Mucosa of rectum (tissue), 2 donors: ENCODE data around the gene BTN1A1.

ENCODE experiments used
- H3K27ac ChIP-seq, 2 donors: one replicate each; pipeline ENCODE4 v1.7.0; 2013; ENCODE audit warnings: inconsistent platforms in 2 of 2, low read depth in 2 of 2, low read length in 2 of 2
- H3K27me3 ChIP-seq, 2 donors: one replicate each; pipeline ENCODE4 v1.7.0; 2013; ENCODE audit warnings: low read length in 2 of 2; ENCODE audit not compliant: control insufficient read depth in 2 of 2, insufficient read depth in 2 of 2
- H3K36me3 ChIP-seq, 2 donors: one replicate each; pipeline ENCODE4 v1.7.0; 2013; ENCODE audit warnings: low read length in 2 of 2; ENCODE audit not compliant: control insufficient read depth in 2 of 2, insufficient read depth in 2 of 2
- H3K4me1 ChIP-seq, 2 donors: one replicate each; pipeline ENCODE4 v1.7.0; 2013; ENCODE audit warnings: low read length in 2 of 2, mild to moderate bottlenecking in 1 of 2; ENCODE audit not compliant: control insufficient read depth in 2 of 2, insufficient read depth in 2 of 2
- H3K4me3 ChIP-seq, 2 donors: one replicate each; pipeline ENCODE4 v1.7.0; 2013; ENCODE audit warnings: low read length in 2 of 2
- H3K9ac ChIP-seq, 2 donors: one replicate each; pipeline ENCODE4 v1.7.0; 2013; ENCODE audit warnings: low read length in 2 of 2, low read depth in 1 of 2, mild to moderate bottlenecking in 1 of 2
- H3K9me3 ChIP-seq, 2 donors: one replicate each; pipeline ENCODE4 v1.7.0; 2013; ENCODE audit warnings: low read length in 2 of 2; ENCODE audit not compliant: control insufficient read depth in 2 of 2
- donor health status: healthy.
- donor health status: Normal muscosa, but diverticular disease.

Gene BTN1A1

GRCh38 chr6:26475823-26476729 lies 24.0 kb upstream of the BTN1A1 start:
- Histone ChIP-seq H3K9ac (no peak overlapping the region), H3K9me3 (no peaks in the 10 kb centered on the region), H3K4me3 (no peak overlapping the region), H3K27ac (peak overlapping the region; percentile 17 to 40), H3K27me3 (no peaks in the 10 kb centered on the region), H3K4me1 (peaks cover 16 to 19% of the 10 kb centered on the region in 2 donors), H3K36me3 (no peaks in the 10 kb centered on the region)

GRCh38 chr6:26476896-26477295 lies 23.2 kb upstream of the BTN1A1 start:
- Histone ChIP-seq H3K9me3 (no peaks in the 10 kb centered on the region), H3K27ac (peak overlapping the region; percentile 17 to 34), H3K4me3 (no peak overlapping the region), H3K27me3 (no peaks in the 10 kb centered on the region), H3K4me1 (peaks cover 16 to 19% of the 10 kb centered on the region in 2 donors), H3K36me3 (no peaks in the 10 kb centered on the region), H3K9ac (no peak overlapping the region)

GRCh38 chr6:26477426-26477825 lies 22.7 kb upstream of the BTN1A1 start:
- Histone ChIP-seq H3K4me3 (no peak overlapping the region), H3K36me3 (no peaks in the 10 kb centered on the region), H3K9ac (no peak overlapping the region), H3K27me3 (no peaks in the 10 kb centered on the region), H3K27ac (peak overlapping the region; percentile 10 to 40), H3K9me3 (no peaks in the 10 kb centered on the region), H3K4me1 (peaks cover 16 to 19% of the 10 kb centered on the region in 2 donors)

- H3K27me3 ChIP-seq, result no peaks in the 10 kb centered on the region
- no peaks in the 10 kb centered on the region for H3K36me3 ChIP-seq
- no peak overlapping the region for H3K9ac ChIP-seq
- peaks cover 12 to 14% of the 10 kb centered on the region in 2 donors for H3K4me1 ChIP-seq
- no peaks in the 10 kb centered on the region for H3K9me3 ChIP-seq
- H3K4me3 ChIP-seq, result no peak overlapping the region
- peak overlapping the region; percentile 10 to 40 for H3K27ac ChIP-seq
These were observed 21.8 kb upstream of the BTN1A1 start for GRCh38 chr6:26478100-26478984.

- no peak overlapping the region for H3K27ac ChIP-seq
- H3K36me3 ChIP-seq, result no peaks in the 10 kb centered on the region
- H3K4me3 ChIP-seq, result no peak overlapping the region
- peaks cover 12 to 14% of the 10 kb centered on the region in 2 donors for H3K4me1 ChIP-seq
- no peaks in the 10 kb centered on the region for H3K27me3 ChIP-seq
- no peaks in the 10 kb centered on the region for H3K9me3 ChIP-seq
- no peak overlapping the region for H3K9ac ChIP-seq
These were observed 21.2 kb upstream of the BTN1A1 start for GRCh38 chr6:26478985-26479278.

- no peak overlapping the region for H3K9ac ChIP-seq
- H3K27ac ChIP-seq, result no peak overlapping the region
- no peaks in the 10 kb centered on the region for H3K27me3 ChIP-seq
- no peaks in the 10 kb centered on the region for H3K9me3 ChIP-seq
- H3K4me1 ChIP-seq, result no peaks in the 10 kb centered on the region
- H3K4me3 ChIP-seq, result no peak overlapping the region
- no peaks in the 10 kb centered on the region for H3K36me3 ChIP-seq
These were observed 17.8 kb upstream of the BTN1A1 start for GRCh38 chr6:26482338-26482737.

- Histone ChIP-seq H3K4me1 (no peaks in the 10 kb centered on the region), H3K4me3 (no peak overlapping the region), H3K27me3 (no peaks in the 10 kb centered on the region), H3K9ac (no peak overlapping the region), H3K36me3 (no peaks in the 10 kb centered on the region), H3K27ac (no peak overlapping the region), H3K9me3 (peaks cover 0 to 2% of the 10 kb centered on the region in 2 donors)
These were observed 16.4 kb upstream of the BTN1A1 start for GRCh38 chr6:26483727-26484126.

GRCh38 chr6:26484161-26484560 lies 15.9 kb upstream of the BTN1A1 start:
- Histone ChIP-seq H3K9me3 (peaks cover 0 to 2% of the 10 kb centered on the region in 2 donors), H3K4me3 (no peak overlapping the region), H3K27ac (no peak overlapping the region), H3K4me1 (no peaks in the 10 kb centered on the region), H3K9ac (no peak overlapping the region), H3K27me3 (no peaks in the 10 kb centered on the region), H3K36me3 (no peaks in the 10 kb centered on the region)

GRCh38 chr6:26485112-26485780 lies 14.9 kb upstream of the BTN1A1 start:
- Histone ChIP-seq H3K9me3 (peaks cover 0 to 2% of the 10 kb centered on the region in 2 donors), H3K27ac (no peak overlapping the region), H3K9ac (no peak overlapping the region), H3K27me3 (no peaks in the 10 kb centered on the region), H3K4me1 (no peaks in the 10 kb centered on the region), H3K36me3 (no peaks in the 10 kb centered on the region), H3K4me3 (no peak overlapping the region)

GRCh38 chr6:26486358-26486757 lies 13.7 kb upstream of the BTN1A1 start:
- Histone ChIP-seq H3K9me3 (peaks cover 0 to 2% of the 10 kb centered on the region in 2 donors), H3K27ac (no peak overlapping the region), H3K9ac (no peak overlapping the region), H3K27me3 (no peaks in the 10 kb centered on the region), H3K4me3 (no peak overlapping the region), H3K4me1 (no peaks in the 10 kb centered on the region), H3K36me3 (no peaks in the 10 kb centered on the region)
